Urothelium cell line (cell line): ENCODE measurements around the gene TCF12.
A peak's percentile ranks its signal among the peaks of the same experiment; 100 is the strongest.

Experiments used
- DNase-seq: peaks from one replicate; pipeline ENCODE4 v3.0.0; 2011; ENCODE audit warnings: low spot score, mixed read lengths
- FAIRE-seq: peaks from 2 replicates; lab custom pipeline; 2011; peaks lifted over from hg19 to GRCh38; lab: Jason Lieb, UNC

TCF12 gene

GRCh38 chr15:57326196-57326595, 407.8 kb downstream of the TCF12 start:
- DNase-seq: no peak
- FAIRE-seq: no peak

GRCh38 chr15:57327985-57328471, 409.6 kb downstream of the TCF12 start:
- peak; percentile 61 for FAIRE-seq
- DNase-seq: peak; percentile 81

- DNase-seq: no peak
- no peak for FAIRE-seq
These were observed 410.0 kb downstream of the TCF12 start for GRCh38 chr15:57328479-57328878.

- no peak for FAIRE-seq
- no peak for DNase-seq
These were observed 410.5 kb downstream of the TCF12 start for GRCh38 chr15:57328897-57329296.

- peak; percentile 23 for FAIRE-seq
- DNase-seq: no peak
These were observed 411.3 kb downstream of the TCF12 start for GRCh38 chr15:57329582-57330367.

GRCh38 chr15:57330619-57331340, 412.3 kb downstream of the TCF12 start:
- FAIRE-seq (no peak), DNase-seq (no peak)

- FAIRE-seq (no peak), DNase-seq (no peak)
These were observed 413.9 kb downstream of the TCF12 start for GRCh38 chr15:57332326-57332725.

- FAIRE-seq: peak; percentile 32
These were observed 415.0 kb downstream of the TCF12 start for GRCh38 chr15:57333487-57333886.

GRCh38 chr15:57334257-57334656, 415.8 kb downstream of the TCF12 start:
- FAIRE-seq (peak; percentile 94), DNase-seq (peak; percentile 87)

More at GRCh38 chr15:57333487-57333886, 415.0 kb downstream of the TCF12 start:
- peak; percentile 48 for DNase-seq

- DNase-seq (no peak), FAIRE-seq (no peak)
These were observed 416.9 kb downstream of the TCF12 start for GRCh38 chr15:57335293-57335715.

- DNase-seq (no peak), FAIRE-seq (no peak)
These were observed 417.3 kb downstream of the TCF12 start for GRCh38 chr15:57335719-57336118.

GRCh38 chr15:57337868-57338411, 419.5 kb downstream of the TCF12 start:
- FAIRE-seq (no peak), DNase-seq (no peak)

GRCh38 chr15:57339321-57339720, 420.9 kb downstream of the TCF12 start:
- FAIRE-seq (no peak), DNase-seq (no peak)
